ENCODE data around the gene LUC7L3.
"Not testable (repeated sequence)": the region's sequence is repeated elsewhere in the genome, so short reads cannot be mapped to it uniquely, and the experiment has no call there.

The LUC7L3 gene

GRCh38 chr17:50677851-50678375, 41.5 kb upstream of the LUC7L3 start:
- H3K4me3 ChIP-seq (ENCODE audit: low read length), result no peak overlapping the region
- no peak for TF ChIP-seq CTCF (conservative IDR thresholded peaks at IDR 0.05; ENCODE audit: low read depth, low read length)
- DNase-seq (ENCODE audit: low read depth), result no peak

GRCh38 chr17:50679008-50679544, 40.3 kb upstream of the LUC7L3 start:
- H3K4me3 ChIP-seq (ENCODE audit: low read length), result no peak overlapping the region
- no peak for TF ChIP-seq CTCF (conservative IDR thresholded peaks at IDR 0.05; ENCODE audit: low read depth, low read length)
- DNase-seq (ENCODE audit: low read depth), result no peak

GRCh38 chr17:50680126-50680525, 39.3 kb upstream of the LUC7L3 start:
- DNase-seq (ENCODE audit: low read depth), result no peak
- TF ChIP-seq CTCF (conservative IDR thresholded peaks at IDR 0.05; ENCODE audit: low read depth, low read length), result no peak
- H3K4me3 ChIP-seq (ENCODE audit: low read length), result no peak overlapping the region

- DNase-seq (ENCODE audit: low read depth); H3K4me3 ChIP-seq (ENCODE audit: low read length): not testable (repeated sequence)
Measured at GRCh38 chr17:50680543-50681262, 38.7 kb upstream of the LUC7L3 start.

- no peak overlapping the region for H3K4me3 ChIP-seq (ENCODE audit: low read length)
- DNase-seq (ENCODE audit: low read depth), result no peak
- peak; percentile 72 for TF ChIP-seq CTCF (conservative IDR thresholded peaks at IDR 0.05; ENCODE audit: low read depth, low read length)
Measured at GRCh38 chr17:50681263-50682200, 37.9 kb upstream of the LUC7L3 start.

- DNase-seq (ENCODE audit: low read depth), result no peak
- TF ChIP-seq CTCF (conservative IDR thresholded peaks at IDR 0.05; ENCODE audit: low read depth, low read length), result no peak
- H3K4me3 ChIP-seq (ENCODE audit: low read length), result no peak overlapping the region
Measured at GRCh38 chr17:50682441-50682840, 37.0 kb upstream of the LUC7L3 start.

- no peak overlapping the region for H3K4me3 ChIP-seq (ENCODE audit: low read length)
- no peak for DNase-seq (ENCODE audit: low read depth)
- TF ChIP-seq CTCF (conservative IDR thresholded peaks at IDR 0.05; ENCODE audit: low read depth, low read length), result no peak
Measured at GRCh38 chr17:50682938-50683337, 36.5 kb upstream of the LUC7L3 start.

Measured in retinal pigment epithelial cell (primary cell).